Activated T-cell treated with anti-CD3 and anti-CD28 coated beads, Interleukin-2, amount 50 U/mL, for 72 hours (primary cell): ENCODE results near the gene KCND3. TPM values are rescaled to one million over a fixed set of nuclear protein-coding genes. Genes with fewer than 3 reads are reported as not detected.
A peak's percentile ranks its signal among the peaks of the same experiment; 100 is the strongest.

Source experiments
- ATAC-seq, 2 donors: fragments of 150-1000 bp; cut with Tn5 transposase; replicated peaks in 1 of 2; 2 replicates each; pipeline ENCODE4 v1.10.0; 2021; ENCODE audit warnings: moderate library complexity in 2 of 2, mild to moderate bottlenecking in 1 of 2
- DNase-seq, 2 donors: peaks; one replicate each; pipeline ENCODE4 v3.0.0; 2021 to 2022; ENCODE audit warnings: mixed read lengths in 1 of 2
- H3K27ac Mint-ChIP-seq: one replicate; pipeline ENCODE4 v1.8.0; 2022; ENCODE audit warnings: mild to moderate bottlenecking, moderate library complexity, mixed read lengths
- H3K27me3 Mint-ChIP-seq: one replicate; pipeline ENCODE4 v1.8.0; 2022; ENCODE audit warnings: low read depth, mixed read lengths
- H3K36me3 Mint-ChIP-seq, 2 donors: one replicate each; pipeline ENCODE4 v1.8.0; 2022; ENCODE audit warnings: mixed read lengths in 2 of 2, mild to moderate bottlenecking in 1 of 2; ENCODE audit not compliant: insufficient read depth in 2 of 2
- H3K4me1 Mint-ChIP-seq: one replicate; pipeline ENCODE4 v1.8.0; 2022; ENCODE audit warnings: low read depth, mixed read lengths
- H3K4me3 Mint-ChIP-seq, 2 donors: one replicate each; pipeline ENCODE4 v1.8.0; 2022; ENCODE audit warnings: mild to moderate bottlenecking in 2 of 2, mixed read lengths in 2 of 2, moderate library complexity in 2 of 2
- H3K9me3 Mint-ChIP-seq, 2 donors: one replicate each; pipeline ENCODE4 v1.8.0; 2022; ENCODE audit warnings: mixed read lengths in 2 of 2
- total RNA-seq, 2 donors: library from RNA; stranded (reverse); gene quantifications; one replicate each; pipeline ENCODE4 v1.2.3, GENCODE V29; 2022

The KCND3 gene
- total RNA-seq, 2 donors from 2014 or later = not detected

- Mint-ChIP-seq H3K4me1 (no peaks in the 10 kb centered on the region), H3K27me3 (peaks cover 30% of the 10 kb centered on the region), H3K4me3 (no peak overlapping the region), H3K36me3 (no peaks in the 10 kb centered on the region), H3K27ac (no peak overlapping the region), H3K9me3 (no peaks in the 10 kb centered on the region)
- DNase-seq (no peak), ATAC-seq (no peak)
Observed at GRCh38 chr1:112002514-112002913, 13.0 kb upstream of the KCND3 start.

- H3K36me3 Mint-ChIP-seq = no peaks in the 10 kb centered on the region
Observed at GRCh38 chr1:112001436-112001835, 12.0 kb upstream of the KCND3 start.

GRCh38 chr1:112000048-112000447, 10.6 kb upstream of the KCND3 start:
- no peaks in the 10 kb centered on the region for H3K4me1 Mint-ChIP-seq
- H3K27me3 Mint-ChIP-seq = peaks cover 44% of the 10 kb centered on the region
- no peak overlapping the region for H3K27ac Mint-ChIP-seq
- ATAC-seq (no peak), DNase-seq (no peak)
- no peak overlapping the region for H3K4me3 Mint-ChIP-seq
- no peaks in the 10 kb centered on the region for H3K36me3 Mint-ChIP-seq
- no peaks in the 10 kb centered on the region for H3K9me3 Mint-ChIP-seq

More at GRCh38 chr1:112001436-112001835, 12.0 kb upstream of the KCND3 start:
- H3K27me3 Mint-ChIP-seq = peaks cover 37% of the 10 kb centered on the region
- DNase-seq = no peak
- no peak overlapping the region for H3K27ac Mint-ChIP-seq
- no peaks in the 10 kb centered on the region for H3K4me1 Mint-ChIP-seq
- no peaks in the 10 kb centered on the region for H3K9me3 Mint-ChIP-seq
- H3K4me3 Mint-ChIP-seq = no peak overlapping the region
- no peak for ATAC-seq

- DNase-seq (no peak), ATAC-seq (no peak)
- no peak overlapping the region for H3K27ac Mint-ChIP-seq
- H3K4me1 Mint-ChIP-seq = no peaks in the 10 kb centered on the region
- H3K27me3 Mint-ChIP-seq = peaks cover 53% of the 10 kb centered on the region
- no peaks in the 10 kb centered on the region for H3K36me3 Mint-ChIP-seq
- H3K4me3 Mint-ChIP-seq = no peak overlapping the region
- H3K9me3 Mint-ChIP-seq = no peaks in the 10 kb centered on the region
Observed at GRCh38 chr1:111998332-111998731, 8.9 kb upstream of the KCND3 start.

GRCh38 chr1:111992476-111992875, 3.0 kb upstream of the KCND3 start:
- Mint-ChIP-seq H3K4me1 (peaks cover 7% of the 10 kb centered on the region), H3K27me3 (peaks cover 73% of the 10 kb centered on the region), H3K27ac (no peak overlapping the region), H3K9me3 (no peaks in the 10 kb centered on the region), H3K4me3 (no peak overlapping the region), H3K36me3 (no peaks in the 10 kb centered on the region)
- ATAC-seq (no peak), DNase-seq (no peak)

- peaks cover 80% of the 10 kb centered on the region for H3K27me3 Mint-ChIP-seq
Observed at GRCh38 chr1:111990878-111991718, 1.6 kb upstream of the KCND3 start.

GRCh38 chr1:111990026-111990877, 784 bp upstream of the KCND3 start:
- Mint-ChIP-seq H3K4me3 (peak overlapping the region; percentile 64 to 81), H3K36me3 (no peaks in the 10 kb centered on the region), H3K4me1 (peaks cover 7% of the 10 kb centered on the region), H3K9me3 (no peaks in the 10 kb centered on the region), H3K27me3 (peaks cover 76% of the 10 kb centered on the region), H3K27ac (no peak overlapping the region)
- ATAC-seq (peak; percentile 56 to 57), DNase-seq (peak in 1 of 2 donors; percentile 7)

More at GRCh38 chr1:111990878-111991718, 1.6 kb upstream of the KCND3 start:
- ATAC-seq = no peak
- H3K9me3 Mint-ChIP-seq = no peaks in the 10 kb centered on the region
- H3K4me1 Mint-ChIP-seq = peaks cover 7% of the 10 kb centered on the region
- no peak for DNase-seq
- H3K27ac Mint-ChIP-seq = no peak overlapping the region
- no peaks in the 10 kb centered on the region for H3K36me3 Mint-ChIP-seq
- H3K4me3 Mint-ChIP-seq = peak overlapping the region; percentile 12 to 81

- Mint-ChIP-seq H3K4me3 (peak overlapping the region; percentile 44 to 69), H3K27ac (no peak overlapping the region), H3K4me1 (peaks cover 7% of the 10 kb centered on the region), H3K36me3 (no peaks in the 10 kb centered on the region), H3K9me3 (no peaks in the 10 kb centered on the region), H3K27me3 (peaks cover 78% of the 10 kb centered on the region)
- peak; percentile 12 to 15 for ATAC-seq
- DNase-seq = peak in 1 of 2 donors; percentile 5
Observed at GRCh38 chr1:111988743-111989453, 570 bp downstream of the KCND3 start.

- H3K27ac Mint-ChIP-seq = no peak overlapping the region
- peaks cover 7% of the 10 kb centered on the region for H3K4me1 Mint-ChIP-seq
- H3K9me3 Mint-ChIP-seq = no peaks in the 10 kb centered on the region
- H3K36me3 Mint-ChIP-seq = no peaks in the 10 kb centered on the region
- DNase-seq (no peak), ATAC-seq (no peak)
- H3K4me3 Mint-ChIP-seq = peak overlapping the region; percentile 44 to 69
- peaks cover 80% of the 10 kb centered on the region for H3K27me3 Mint-ChIP-seq
Observed at GRCh38 chr1:111988377-111988742, 1.1 kb downstream of the KCND3 start.

GRCh38 chr1:111987502-111987901, 2.0 kb downstream of the KCND3 start:
- DNase-seq = no peak
- Mint-ChIP-seq H3K27me3 (peaks cover 73% of the 10 kb centered on the region), H3K27ac (no peak overlapping the region), H3K36me3 (no peaks in the 10 kb centered on the region), H3K9me3 (no peaks in the 10 kb centered on the region), H3K4me3 (no peak overlapping the region), H3K4me1 (peaks cover 7% of the 10 kb centered on the region)
- no peak for ATAC-seq

GRCh38 chr1:111983500-111983899, 6.0 kb downstream of the KCND3 start:
- H3K27me3 Mint-ChIP-seq = peaks cover 55% of the 10 kb centered on the region
- no peak for DNase-seq
- no peak overlapping the region for H3K27ac Mint-ChIP-seq
- no peaks in the 10 kb centered on the region for H3K9me3 Mint-ChIP-seq
- no peaks in the 10 kb centered on the region for H3K4me1 Mint-ChIP-seq
- H3K36me3 Mint-ChIP-seq = no peaks in the 10 kb centered on the region
- H3K4me3 Mint-ChIP-seq = no peak overlapping the region
- no peak for ATAC-seq

- DNase-seq = no peak
- Mint-ChIP-seq H3K36me3 (no peaks in the 10 kb centered on the region), H3K27ac (no peak overlapping the region), H3K9me3 (no peaks in the 10 kb centered on the region), H3K4me3 (no peak overlapping the region), H3K27me3 (peaks cover 55% of the 10 kb centered on the region), H3K4me1 (no peaks in the 10 kb centered on the region)
- no peak for ATAC-seq
Observed at GRCh38 chr1:111982428-111982827, 7.0 kb downstream of the KCND3 start.

GRCh38 chr1:111981871-111982270, 7.6 kb downstream of the KCND3 start:
- no peaks in the 10 kb centered on the region for H3K36me3 Mint-ChIP-seq
- no peak for ATAC-seq
- no peak for DNase-seq
- H3K4me1 Mint-ChIP-seq = no peaks in the 10 kb centered on the region
- no peak overlapping the region for H3K4me3 Mint-ChIP-seq
- H3K27me3 Mint-ChIP-seq = peaks cover 55% of the 10 kb centered on the region
- no peaks in the 10 kb centered on the region for H3K9me3 Mint-ChIP-seq
- H3K27ac Mint-ChIP-seq = no peak overlapping the region
